ENCODE results near the gene MROH9.

- TF ChIP-seq CTCF (IDR thresholded peaks at IDR 0.05) = no peak
- no peak for TF ChIP-seq POLR2A (IDR thresholded peaks at IDR 0.05)
Observed at GRCh38 chr1:170985406-170985805, 50.1 kb downstream of the MROH9 start.
